NT2/D1 (cell line): ENCODE data around the gene HNRNPC.

ENCODE experiments used
- SUZ12 ChIP-seq: IDR thresholded peaks from 2 replicates; pipeline ENCODE4 v1.6.1; 2011; ENCODE audit not compliant: insufficient read length, insufficient read depth; ENCODE audit errors: extremely low read depth
- ZNF274 ChIP-seq: IDR thresholded peaks from 2 replicates; pipeline ENCODE4 v1.6.1; 2011; ENCODE audit warnings: mild to moderate bottlenecking, low read depth, low read length

DNA sequence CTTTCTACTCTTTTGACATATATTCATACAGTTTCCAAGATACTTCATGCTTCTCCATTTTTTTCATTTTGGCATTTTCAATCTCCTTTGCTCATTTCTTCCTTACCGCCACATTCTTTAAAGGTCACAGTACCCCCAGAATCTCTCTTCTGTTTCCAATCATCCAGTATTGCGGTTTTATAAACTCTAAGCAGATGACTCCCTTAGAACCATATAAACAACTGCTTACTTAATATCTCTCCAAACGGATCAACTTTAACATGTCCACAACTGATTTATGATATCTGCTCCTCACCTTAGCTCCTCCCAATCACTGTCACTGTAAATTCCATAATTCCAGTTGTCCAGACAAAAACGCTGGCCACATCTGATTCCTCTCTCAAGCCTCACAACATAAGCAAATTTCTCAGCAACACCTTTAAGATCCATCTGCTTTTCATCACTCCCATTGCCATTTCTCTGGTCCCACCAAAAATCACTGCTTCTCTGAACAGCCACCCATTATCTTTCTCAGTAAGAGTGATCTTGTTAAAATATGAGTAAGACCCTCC, 49.6 kb downstream of the HNRNPC start:
- TF ChIP-seq SUZ12 (no peak), ZNF274 (no peak)
